Measurements from ENCODE around the gene CD101.
A peak's percentile ranks its signal among the peaks of the same experiment; 100 is the strongest.

CD101 gene

DNA sequence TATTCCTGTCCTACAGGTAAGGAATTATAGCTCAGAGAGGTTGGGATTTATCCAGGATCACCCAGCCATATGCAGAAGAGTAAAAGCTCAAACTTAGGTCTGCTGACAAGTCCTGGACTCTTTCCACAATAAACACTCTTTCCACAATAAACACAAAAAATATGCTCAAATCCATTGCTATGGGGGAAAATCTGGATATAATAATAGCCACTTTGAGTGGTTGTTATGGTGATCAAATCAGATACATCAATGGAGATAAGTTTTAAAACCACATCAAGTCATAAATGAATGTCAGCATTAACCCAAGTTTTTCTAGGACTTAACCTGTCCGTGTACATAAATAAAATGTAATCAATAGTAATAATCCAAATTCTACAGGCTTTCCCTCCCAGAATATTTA is 36.2 kb downstream of the CD101 start:
- no peak overlapping the region for H3K4me3 ChIP-seq (ENCODE audit: low read length)
- TF ChIP-seq ZNF274 (IDR thresholded peaks at IDR 0.05; ENCODE audit: low read depth, low read length), result no peak

- TF ChIP-seq ZNF274 (IDR thresholded peaks at IDR 0.05; ENCODE audit: low read depth, low read length), result no peak
- H3K4me3 ChIP-seq (ENCODE audit: low read length), result no peak overlapping the region
These were observed 36.7 kb downstream of the CD101 start for GRCh38 chr1:117038236-117038635.

GRCh38 chr1:117044217-117044616 is 42.7 kb downstream of the CD101 start:
- H3K4me3 ChIP-seq (ENCODE audit: low read length), result no peak overlapping the region
- TF ChIP-seq ZNF274 (IDR thresholded peaks at IDR 0.05; ENCODE audit: low read depth, low read length), result no peak

GRCh38 chr1:117045644-117046043 is 44.1 kb downstream of the CD101 start:
- no peak overlapping the region for H3K4me3 ChIP-seq (ENCODE audit: low read length)
- no peak for TF ChIP-seq ZNF274 (IDR thresholded peaks at IDR 0.05; ENCODE audit: low read depth, low read length)

- no peak for TF ChIP-seq ZNF274 (IDR thresholded peaks at IDR 0.05; ENCODE audit: low read depth, low read length)
- H3K4me3 ChIP-seq (ENCODE audit: low read length), result no peak overlapping the region
These were observed 45.2 kb downstream of the CD101 start for GRCh38 chr1:117046781-117047180.

GRCh38 chr1:117047271-117047670 is 45.7 kb downstream of the CD101 start:
- no peak for TF ChIP-seq ZNF274 (IDR thresholded peaks at IDR 0.05; ENCODE audit: low read depth, low read length)
- H3K4me3 ChIP-seq (ENCODE audit: low read length), result no peak overlapping the region

- no peak overlapping the region for H3K4me3 ChIP-seq (ENCODE audit: low read length)
- TF ChIP-seq ZNF274 (IDR thresholded peaks at IDR 0.05; ENCODE audit: low read depth, low read length), result no peak
These were observed 48.3 kb downstream of the CD101 start for GRCh38 chr1:117049857-117050256.

DNA sequence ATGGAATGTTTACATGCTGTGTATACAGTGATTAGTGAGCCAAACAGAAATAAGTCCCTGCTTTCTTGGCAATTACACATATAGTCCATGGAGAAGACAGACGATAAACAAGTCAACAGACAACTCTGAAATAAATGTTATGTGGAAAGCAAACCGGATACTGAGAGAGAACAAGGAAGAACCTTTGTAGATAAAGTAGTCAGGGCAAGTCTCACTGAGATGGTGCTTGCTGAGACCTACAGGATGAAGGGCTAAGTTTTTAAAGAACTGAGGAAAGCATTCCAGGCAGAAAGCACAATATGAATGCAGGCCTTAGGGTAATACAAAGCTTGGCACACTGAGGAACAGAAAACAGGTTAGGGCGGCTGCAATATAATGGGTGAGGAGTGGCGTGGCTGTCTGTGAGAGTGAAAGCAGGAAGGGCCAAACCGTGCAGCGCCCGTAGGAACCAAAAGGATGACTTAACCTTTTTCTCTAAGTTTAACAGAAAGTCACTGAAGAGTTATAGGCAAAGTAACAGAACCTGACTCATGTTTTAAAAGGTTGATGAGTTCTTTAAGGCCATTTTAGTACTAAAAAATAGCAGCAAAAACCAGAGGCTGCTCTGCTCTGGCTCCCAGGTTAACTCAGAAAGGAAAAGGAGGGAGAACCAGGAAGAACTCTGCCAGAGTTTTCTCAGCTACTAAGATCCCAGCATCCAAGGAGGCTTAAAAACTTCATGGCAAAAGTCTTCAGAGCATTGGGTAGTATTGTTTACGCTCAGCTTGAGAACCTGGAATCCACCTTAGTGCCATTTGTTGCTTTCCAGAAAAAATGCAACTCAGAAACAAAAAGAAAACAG is 49.9 kb downstream of the CD101 start:
- TF ChIP-seq ZNF274 (IDR thresholded peaks at IDR 0.05; ENCODE audit: low read depth, low read length), result no peak
- H3K4me3 ChIP-seq (ENCODE audit: low read length), result peak overlapping the region; percentile 58; the same call in 1 of the 2 replicates

- no peak overlapping the region for H3K4me3 ChIP-seq (ENCODE audit: low read length)
- TF ChIP-seq ZNF274 (IDR thresholded peaks at IDR 0.05; ENCODE audit: low read depth, low read length), result no peak
These were observed 52.5 kb downstream of the CD101 start for GRCh38 chr1:117054068-117054467.

DNA sequence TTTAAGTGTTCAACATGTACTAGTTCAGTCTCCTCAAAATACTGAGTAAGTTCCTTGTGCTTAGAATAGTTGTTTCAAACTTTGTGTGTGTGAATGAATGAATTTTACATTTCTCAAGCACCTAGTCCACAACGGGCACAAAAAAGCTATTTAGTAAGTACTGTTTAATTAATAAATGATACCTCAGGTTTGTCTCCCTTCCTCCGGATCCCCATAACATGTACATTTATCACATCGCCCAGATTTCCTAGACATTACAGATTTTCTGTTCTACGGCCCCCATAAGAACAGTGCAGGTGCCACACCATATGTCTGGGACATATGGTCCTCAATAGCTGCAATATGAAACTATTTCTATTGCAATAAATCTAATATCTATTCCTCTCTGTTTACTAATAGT is 57.2 kb downstream of the CD101 start:
- no peak for TF ChIP-seq ZNF274 (IDR thresholded peaks at IDR 0.05; ENCODE audit: low read depth, low read length)
- H3K4me3 ChIP-seq (ENCODE audit: low read length), result peak overlapping the region; percentile 80; the same call in 1 of the 2 replicates

- TF ChIP-seq ZNF274 (IDR thresholded peaks at IDR 0.05; ENCODE audit: low read depth, low read length), result no peak
- H3K4me3 ChIP-seq (ENCODE audit: low read length), result peak overlapping the region; percentile 80
These were observed 57.7 kb downstream of the CD101 start for GRCh38 chr1:117059334-117059677.

GRCh38 chr1:117059678-117060440 is 58.3 kb downstream of the CD101 start, which contains the start of gene TTF2:
Gene TTF2 (plus strand): TSS chr1:117060326. CDS start chr1:117060347, 21 bp downstream.
- no peak for TF ChIP-seq ZNF274 (IDR thresholded peaks at IDR 0.05; ENCODE audit: low read depth, low read length)
- peak within 1 kb of the TSS; percentile 80 for H3K4me3 ChIP-seq (ENCODE audit: low read length)

GRCh38 chr1:117060441-117061317 is 59.1 kb downstream of the CD101 start:
- no peak for TF ChIP-seq ZNF274 (IDR thresholded peaks at IDR 0.05; ENCODE audit: low read depth, low read length)
- H3K4me3 ChIP-seq (ENCODE audit: low read length), result peak overlapping the region; percentile 77

DNA sequence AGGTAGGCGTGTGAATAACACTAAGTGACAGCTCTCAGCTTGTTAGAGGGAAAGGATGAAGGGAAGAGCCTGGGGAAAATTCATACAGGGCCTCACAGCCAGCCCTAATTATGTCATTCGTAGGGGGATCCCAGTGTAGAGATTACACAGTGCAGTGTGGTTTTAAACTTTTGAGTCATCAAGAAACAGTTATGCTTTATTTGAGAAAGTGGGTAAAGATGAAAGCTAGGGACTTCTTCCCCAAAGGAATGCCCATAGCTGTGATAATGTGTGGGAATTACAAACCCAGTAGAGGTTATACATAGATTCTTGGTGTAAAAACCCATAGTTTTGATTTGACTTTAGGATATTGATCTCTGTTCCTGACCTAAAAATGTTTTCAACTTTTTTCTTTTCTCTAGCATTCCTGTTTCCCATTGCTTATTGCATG is 60.4 kb downstream of the CD101 start:
- TF ChIP-seq ZNF274 (IDR thresholded peaks at IDR 0.05; ENCODE audit: low read depth, low read length), result no peak
- H3K4me3 ChIP-seq (ENCODE audit: low read length), result no peak overlapping the region; the same call in 1 of the 2 replicates

Data from GM08714 (cell line).